ENCODE results near the gene SEMA4C. TPM values are rescaled to one million over a fixed set of nuclear protein-coding genes. Genes with fewer than 3 reads are reported as not detected.

SEMA4C gene, protein sequence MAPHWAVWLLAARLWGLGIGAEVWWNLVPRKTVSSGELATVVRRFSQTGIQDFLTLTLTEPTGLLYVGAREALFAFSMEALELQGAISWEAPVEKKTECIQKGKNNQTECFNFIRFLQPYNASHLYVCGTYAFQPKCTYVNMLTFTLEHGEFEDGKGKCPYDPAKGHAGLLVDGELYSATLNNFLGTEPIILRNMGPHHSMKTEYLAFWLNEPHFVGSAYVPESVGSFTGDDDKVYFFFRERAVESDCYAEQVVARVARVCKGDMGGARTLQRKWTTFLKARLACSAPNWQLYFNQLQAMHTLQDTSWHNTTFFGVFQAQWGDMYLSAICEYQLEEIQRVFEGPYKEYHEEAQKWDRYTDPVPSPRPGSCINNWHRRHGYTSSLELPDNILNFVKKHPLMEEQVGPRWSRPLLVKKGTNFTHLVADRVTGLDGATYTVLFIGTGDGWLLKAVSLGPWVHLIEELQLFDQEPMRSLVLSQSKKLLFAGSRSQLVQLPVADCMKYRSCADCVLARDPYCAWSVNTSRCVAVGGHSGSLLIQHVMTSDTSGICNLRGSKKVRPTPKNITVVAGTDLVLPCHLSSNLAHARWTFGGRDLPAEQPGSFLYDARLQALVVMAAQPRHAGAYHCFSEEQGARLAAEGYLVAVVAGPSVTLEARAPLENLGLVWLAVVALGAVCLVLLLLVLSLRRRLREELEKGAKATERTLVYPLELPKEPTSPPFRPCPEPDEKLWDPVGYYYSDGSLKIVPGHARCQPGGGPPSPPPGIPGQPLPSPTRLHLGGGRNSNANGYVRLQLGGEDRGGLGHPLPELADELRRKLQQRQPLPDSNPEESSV
- 6.5 and 14.2 TPM in 2 replicates for total RNA-seq (2014; rRNA removed; shearing (Covaris generic))

DNA sequence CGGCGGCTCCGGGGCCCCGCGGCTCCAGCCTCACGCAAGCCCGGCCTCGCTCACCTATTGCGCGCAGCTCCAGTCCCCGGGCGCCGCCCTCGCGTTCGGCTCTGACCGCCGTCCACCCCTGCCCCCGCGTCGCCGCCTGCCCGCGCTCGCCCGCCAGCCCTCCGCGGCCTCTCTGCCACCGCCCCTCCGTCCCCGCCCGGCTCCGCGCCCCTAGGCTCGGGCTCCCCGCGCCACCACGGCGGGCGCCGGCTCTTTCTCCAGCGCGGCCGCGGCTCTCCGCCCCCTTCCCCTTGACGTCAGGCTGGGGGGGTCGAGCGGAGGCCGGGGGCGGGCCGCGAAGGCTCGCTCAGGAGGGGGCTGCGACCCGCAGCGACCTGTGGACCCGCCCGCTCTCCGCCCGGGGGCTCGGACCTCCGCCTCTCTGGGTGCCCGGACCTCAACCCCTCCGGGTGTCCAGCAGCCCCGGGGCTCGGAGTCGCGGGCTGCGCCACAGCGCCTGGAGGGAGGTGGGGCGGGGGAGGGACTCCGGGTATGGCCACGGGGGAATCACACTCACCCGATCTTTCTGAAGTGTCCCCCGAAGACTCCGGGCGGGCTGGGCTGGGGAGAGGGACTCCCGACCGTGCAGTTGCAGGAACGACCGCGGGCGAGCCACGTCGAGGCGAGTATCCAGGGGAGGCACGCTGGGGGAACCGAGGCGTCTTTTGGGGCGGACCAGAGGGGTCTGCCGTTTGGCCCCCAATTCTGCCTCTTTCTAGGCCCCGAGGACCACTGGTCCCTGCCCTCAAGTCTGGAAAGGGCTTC, at the start of gene SEMA4C:
TSS of gene SEMA4C (minus strand) at position 259 of the 804 bp plus-strand sequence. CDS start 2,194 bp downstream, outside the sequence.
- peak; percentile 29 for DNase-seq (ENCODE audit: low read depth)

GRCh38 chr2:96918754-96919550, 49.1 kb upstream of the SEMA4C start:
- no peak for DNase-seq (ENCODE audit: low read depth)

- DNase-seq (ENCODE audit: low read depth): no peak
Observed at GRCh38 chr2:96918092-96918753, 48.3 kb upstream of the SEMA4C start.

- DNase-seq (ENCODE audit: low read depth): no peak
Observed at GRCh38 chr2:96916646-96917543, 47.0 kb upstream of the SEMA4C start.

GRCh38 chr2:96916156-96916630, 46.3 kb upstream of the SEMA4C start:
- no peak for DNase-seq (ENCODE audit: low read depth)

- no peak for DNase-seq (ENCODE audit: low read depth)
Observed at GRCh38 chr2:96914332-96914731, 44.5 kb upstream of the SEMA4C start.

- no peak for DNase-seq (ENCODE audit: low read depth)
Observed at GRCh38 chr2:96913398-96914202, 43.7 kb upstream of the SEMA4C start.

- DNase-seq (ENCODE audit: low read depth): no peak
Observed at GRCh38 chr2:96913117-96913397, 43.2 kb upstream of the SEMA4C start.

GRCh38 chr2:96912346-96913116, 42.7 kb upstream of the SEMA4C start:
- no peak for DNase-seq (ENCODE audit: low read depth)

DNA sequence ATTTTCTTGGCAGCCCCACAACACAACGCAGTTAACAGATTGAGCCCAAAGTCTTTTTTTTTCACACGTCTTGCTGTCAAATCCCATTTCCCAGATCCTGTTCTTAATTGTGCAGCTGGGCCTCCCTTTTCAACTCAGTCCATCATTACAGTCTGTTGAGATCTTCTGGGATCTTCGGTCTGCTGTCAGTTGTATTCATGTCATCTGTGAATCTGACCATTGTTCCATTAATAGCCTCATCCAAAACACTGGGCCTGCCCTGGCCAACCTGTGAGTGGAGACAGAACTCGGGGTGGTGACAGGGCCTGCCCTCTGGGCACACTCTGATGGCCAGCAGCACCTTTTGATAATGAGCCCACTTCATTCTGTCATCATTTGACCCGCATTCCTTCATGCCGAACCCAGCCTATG, 39.7 kb upstream of the SEMA4C start:
- DNase-seq (ENCODE audit: low read depth): no peak

GRCh38 chr2:96907115-96908041, 37.5 kb upstream of the SEMA4C start:
- no peak for DNase-seq (ENCODE audit: low read depth)

GRCh38 chr2:96906729-96907114, 36.8 kb upstream of the SEMA4C start:
- DNase-seq (ENCODE audit: low read depth): no peak

DNA sequence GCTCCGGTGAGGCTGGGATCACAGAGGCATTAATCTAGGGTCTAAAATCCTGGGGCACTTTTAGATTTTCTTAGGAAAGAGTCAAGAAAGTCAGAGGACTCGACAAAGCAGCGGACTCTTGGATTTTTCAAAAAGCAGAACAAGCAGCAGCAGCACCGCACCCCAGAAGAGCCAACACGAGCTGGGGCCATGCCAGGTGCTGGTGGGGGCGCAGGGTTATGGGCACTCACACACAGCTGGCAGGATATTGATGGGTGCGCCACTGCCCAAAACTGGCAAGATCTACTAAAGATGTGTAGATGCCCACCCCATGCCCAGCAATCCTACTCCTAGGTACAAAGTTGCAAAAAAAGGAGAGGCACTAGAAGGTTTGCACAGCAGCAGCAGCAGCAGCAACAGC, 33.9 kb upstream of the SEMA4C start:
- no peak for DNase-seq (ENCODE audit: low read depth)

DNA sequence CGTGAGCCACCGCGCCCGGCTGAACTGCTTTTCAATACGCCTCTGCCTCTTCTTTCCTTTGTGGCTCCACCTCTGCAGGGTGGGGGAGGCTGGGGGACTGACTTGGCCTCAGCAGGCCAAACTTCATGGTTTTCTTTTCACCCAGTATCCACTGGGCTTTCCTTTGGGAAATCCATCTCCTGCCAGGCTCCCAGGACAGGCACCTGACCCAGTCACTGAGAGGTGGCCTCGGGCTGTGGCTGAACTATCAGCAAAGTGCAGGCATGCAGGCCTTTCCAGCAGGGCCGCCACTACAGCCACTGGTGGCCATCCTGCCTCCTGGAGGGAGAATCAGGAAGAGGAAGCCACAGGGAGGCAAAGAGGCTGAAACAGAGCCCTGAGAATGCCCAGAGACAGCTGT, 33.4 kb upstream of the SEMA4C start:
- no peak for DNase-seq (ENCODE audit: low read depth)

- DNase-seq (ENCODE audit: low read depth): no peak
Observed at GRCh38 chr2:96900237-96900636, 30.4 kb upstream of the SEMA4C start.

DNA sequence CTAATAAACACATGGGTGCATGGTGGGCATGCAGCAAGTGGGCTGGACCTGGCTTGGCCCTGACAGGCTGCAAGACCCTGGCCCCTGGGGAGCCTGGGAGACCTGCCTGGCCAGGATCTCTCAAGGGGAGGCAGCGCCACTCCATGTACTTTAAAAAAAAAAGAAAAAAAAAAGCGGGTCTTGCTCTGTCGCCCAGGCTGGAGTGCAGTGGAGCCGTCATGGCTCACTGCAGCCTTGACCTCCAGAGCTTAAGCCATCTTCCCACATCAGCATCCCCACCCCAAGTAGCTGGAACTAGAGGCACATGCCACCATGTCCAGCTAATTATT, 29.5 kb upstream of the SEMA4C start:
- DNase-seq (ENCODE audit: low read depth): no peak
